A549 (cell line): ENCODE measurements around the gene CHKA. TPM values are rescaled to one million over a fixed set of nuclear protein-coding genes. Genes with fewer than 3 reads are reported as not detected.
A peak's percentile ranks its signal among the peaks of the same experiment; 100 is the strongest.

Experiments
- ATAC-seq, 2 experiments: fragments of 200-7000 bp in 1 of 2; fragments of >200 bp in 1 of 2; cut with Nextera tagmentation in 1 of 2; cut with Tn5 transposase in 1 of 2; 3 replicates each; pipeline versions ENCODE4 v1.8.0 to v1.9.1; 2018 to 2020; ENCODE audit warnings: mild to moderate bottlenecking in 1 of 2, moderate library complexity in 1 of 2
- CTCF ChIA-PET: fragments of 300-600 bp; sonication (Branson Sonifier 250); formaldehyde crosslinking; extraction: SDS; loops from one replicate; lab custom pipeline; 2021; ENCODE audit warnings: antibody characterized with exemption, inconsistent platforms; lab: Yijun Ruan, JAX
- POLR2A ChIA-PET: fragments of 350-600 bp; formaldehyde crosslinking; extraction: SDS; loops from one replicate; lab custom pipeline; 2021; ENCODE audit warnings: antibody characterized with exemption, inconsistent platforms; lab: Yijun Ruan, JAX
- DNase-seq, 2 experiments: peaks; one replicate each; pipeline versions ENCODE4 v3.0.0 to v3.0.0-alpha.2; 2011 to 2016; ENCODE audit warnings: low read depth in 1 of 2, low spot score in 1 of 2
- FAIRE-seq: peaks from 2 replicates; lab custom pipeline; 2011; peaks lifted over from hg19 to GRCh38; lab: Jason Lieb, UNC
- H3K27ac ChIP-seq, 2 experiments: fragments of >200 bp; sonication (Bioruptor Twin); formaldehyde crosslinking; 3 replicates each; pipeline ENCODE4 v1.5.1; 2016 to 2017
- H3K4me1 ChIP-seq: fragments of >200 bp; sonication (Bioruptor Twin); formaldehyde crosslinking; 3 replicates; pipeline ENCODE4 v1.6.1; 2016
- H3K4me2 ChIP-seq: fragments of >200 bp; sonication (Bioruptor Twin); formaldehyde crosslinking; 3 replicates; pipeline ENCODE4 v1.6.1; 2016
- H3K4me3 ChIP-seq: fragments of >200 bp; sonication (Bioruptor Twin); formaldehyde crosslinking; 3 replicates; pipeline ENCODE4 v1.5.1; 2016
- H3K9me3 ChIP-seq: fragments of >200 bp; sonication (Bioruptor Twin); formaldehyde crosslinking; 3 replicates; pipeline ENCODE4 v1.6.1; 2016
- CBX8 ChIP-seq: fragments of 200-600 bp; sonication (generic); IDR thresholded peaks from 2 replicates; pipeline ENCODE4 v1.6.1; 2016
- CEBPB ChIP-seq, 2 experiments: fragments of >200 bp in 1 of 2; sonication (Bioruptor Twin) in 1 of 2; formaldehyde crosslinking in 1 of 2; IDR thresholded peaks; 2 replicates each; pipeline ENCODE4 v1.6.1; 2012 to 2016
- CHD4 ChIP-seq: fragments of 200-600 bp; sonication (generic); IDR thresholded peaks from 2 replicates; pipeline ENCODE4 v1.6.1; 2016; ENCODE audit warnings: antibody characterized with exemption, mild to moderate bottlenecking, borderline replicate concordance
- EHF ChIP-seq: fragments of 250-450 bp; sonication (Bioruptor Pico); IDR thresholded peaks from 2 replicates; pipeline ENCODE4 v1.5.0; 2020; ENCODE audit warnings: mild to moderate bottlenecking
- EHMT2 ChIP-seq: fragments of 200-600 bp; sonication (generic); IDR thresholded peaks from 2 replicates; pipeline ENCODE4 v1.6.1; 2016; ENCODE audit warnings: antibody characterized with exemption, low read depth, mild to moderate bottlenecking, moderate library complexity
- EP300 ChIP-seq, 2 experiments: fragments of >200 bp; sonication (Bioruptor Twin); formaldehyde crosslinking; IDR thresholded peaks; 2 replicates in 1 of 2; 3 replicates in 1 of 2; pipeline ENCODE4 v1.6.1; 2016 to 2017
- ESRRA ChIP-seq: fragments of 150-350 bp; IDR thresholded peaks from 2 replicates; pipeline ENCODE4 v1.6.1; 2014; ENCODE audit warnings: mild to moderate bottlenecking, low read length, borderline replicate concordance
- FOSB ChIP-seq: fragments of 250-450 bp; sonication (Bioruptor Pico); IDR thresholded peaks from 2 replicates; pipeline ENCODE4 v1.5.0; 2020; ENCODE audit warnings: mild to moderate bottlenecking, moderate library complexity
- FOXS1 ChIP-seq: fragments of 250-450 bp; sonication (Bioruptor Pico); IDR thresholded peaks from 2 replicates; pipeline ENCODE4 v1.5.0; 2020; ENCODE audit warnings: mild to moderate bottlenecking, moderate library complexity
- GATA3 ChIP-seq: IDR thresholded peaks from 2 replicates; pipeline ENCODE4 v1.6.1; 2012; ENCODE audit warnings: borderline replicate concordance
- HEYL ChIP-seq: fragments of 250-450 bp; sonication (Bioruptor Pico); IDR thresholded peaks from 2 replicates; pipeline ENCODE4 v1.8.0; 2021; ENCODE audit warnings: mild to moderate bottlenecking, moderate library complexity
- HOXA7 ChIP-seq: fragments of 250-450 bp; sonication (Bioruptor Pico); IDR thresholded peaks from 2 replicates; pipeline ENCODE4 v1.5.0; 2020; ENCODE audit warnings: mild to moderate bottlenecking, moderate library complexity
- HOXB13 ChIP-seq: fragments of 250-450 bp; sonication (Bioruptor Pico); IDR thresholded peaks from 2 replicates; pipeline ENCODE4 v1.5.0; 2020; ENCODE audit warnings: low read depth, mild to moderate bottlenecking, moderate library complexity
- HOXB5 ChIP-seq: fragments of 250-450 bp; sonication (Bioruptor Pico); IDR thresholded peaks from 2 replicates; pipeline ENCODE4 v1.5.0; 2020; ENCODE audit warnings: mild to moderate bottlenecking, moderate library complexity
- KDM1A ChIP-seq: fragments of 200-600 bp; sonication (generic); IDR thresholded peaks from 2 replicates; pipeline ENCODE4 v1.6.1; 2016; ENCODE audit warnings: low read depth, mild to moderate bottlenecking
- MAFK ChIP-seq: fragments of 450-650 bp; IDR thresholded peaks from 2 replicates; pipeline ENCODE4 v1.6.1; 2014; ENCODE audit not compliant: partially characterized antibody
- MAZ ChIP-seq: fragments of 150-350 bp; IDR thresholded peaks from 2 replicates; pipeline ENCODE4 v1.6.1; 2014; ENCODE audit warnings: antibody characterized with exemption, low read depth, low read length, borderline replicate concordance
- MYC ChIP-seq: IDR thresholded peaks from 2 replicates; pipeline ENCODE4 v1.6.1; 2012; ENCODE audit warnings: mild to moderate bottlenecking, inconsistent platforms, low read length, improper control_type of control experiment, borderline replicate concordance
- NFE2L2 ChIP-seq: fragments of 150-350 bp; conservative IDR thresholded peaks from 2 replicates; pipeline ENCODE4 v1.6.1; 2014; ENCODE audit warnings: low read length
- PHF8 ChIP-seq: fragments of 200-600 bp; sonication (generic); IDR thresholded peaks from 2 replicates; pipeline ENCODE4 v1.6.1; 2016; ENCODE audit warnings: low read depth, mild to moderate bottlenecking, antibody characterized with exemption, moderate library complexity, borderline replicate concordance
- POLR2A ChIP-seq: IDR thresholded peaks from 2 replicates; pipeline ENCODE4 v1.6.1; 2012; ENCODE audit warnings: mild to moderate bottlenecking, low read length
- POLR2AphosphoS2 ChIP-seq: conservative IDR thresholded peaks from 2 replicates; pipeline ENCODE4 v1.6.1; 2012; ENCODE audit warnings: low read length, improper control_type of control experiment, inconsistent platforms
- RARB ChIP-seq: fragments of 250-450 bp; sonication (Bioruptor Pico); IDR thresholded peaks from 2 replicates; pipeline ENCODE4 v1.8.0; 2021; ENCODE audit warnings: mild to moderate bottlenecking, moderate library complexity
- SMC3 ChIP-seq: fragments of >200 bp; sonication (Bioruptor Twin); formaldehyde crosslinking; IDR thresholded peaks from 3 replicates; pipeline ENCODE4 v1.6.1; 2018; ENCODE audit warnings: inconsistent platforms
- SREBF2 ChIP-seq: fragments of 450-650 bp; IDR thresholded peaks from 2 replicates; pipeline ENCODE4 v1.6.1; 2014; ENCODE audit warnings: mild to moderate bottlenecking, moderate library complexity
- TFCP2L1 ChIP-seq: fragments of 250-450 bp; sonication (Bioruptor Pico); IDR thresholded peaks from 2 replicates; pipeline ENCODE4 v1.5.0; 2021; ENCODE audit warnings: mild to moderate bottlenecking
- ZC3H11A ChIP-seq: fragments of 450-650 bp; IDR thresholded peaks from 2 replicates; pipeline ENCODE4 v1.6.1; 2014; ENCODE audit warnings: antibody characterized with exemption, mild to moderate bottlenecking
- ZFP36 ChIP-seq: fragments of 450-650 bp; IDR thresholded peaks from 2 replicates; pipeline ENCODE4 v1.6.1; 2014; ENCODE audit warnings: borderline replicate concordance; ENCODE audit not compliant: partially characterized antibody
- ZNF302 ChIP-seq: fragments of 250-450 bp; sonication (Bioruptor Pico); IDR thresholded peaks from 2 replicates; pipeline ENCODE4 v1.9.0; 2021; ENCODE audit warnings: inconsistent platforms, mild to moderate bottlenecking, moderate library complexity
- ZSCAN20 ChIP-seq: fragments of 250-450 bp; sonication (Bioruptor Pico); IDR thresholded peaks from 2 replicates; pipeline ENCODE4 v1.8.0; 2022; ENCODE audit warnings: mild to moderate bottlenecking, moderate library complexity
- WGBS: methylation state at CpG from one replicate; pipeline ENCODE4 v1.1.6; 2017; ENCODE audit errors: missing lambda C conversion rate; 5-methylcytosine and 5-hydroxymethylcytosine counted together
- polyA plus RNA-seq, 4 experiments: library from polyadenylated mRNA; depleted of rRNA in 3 of 4; stranded (reverse); fragments of >200 nt; fragmentation: RNase III in 1 of 4; extraction: RNeasy Plus Mini Kit Qiagen cat#74134 plus additional on column Dnase treatment in 1 of 4; gene quantifications; 2 replicates in 3 of 4; 3 replicates in 1 of 4; pipeline ENCODE4 v1.2.3, GENCODE V29; 2011 to 2017
- TF ChIP-seq, protein P1 (sequence below): fragments of 450-650 bp; IDR thresholded peaks from 2 replicates; pipeline ENCODE4 v1.6.1; 2014; ENCODE audit warnings: antibody characterized with exemption
- TF ChIP-seq, protein P2 (sequence below): IDR thresholded peaks from 2 replicates; pipeline ENCODE4 v1.6.1; 2012; ENCODE audit warnings: low read depth, borderline replicate concordance
- TF ChIP-seq, protein P3 (sequence below): IDR thresholded peaks from 2 replicates; pipeline ENCODE4 v1.6.1; 2012
- TF ChIP-seq, protein P4 (sequence below): fragments of 250-450 bp; sonication (Bioruptor Pico); IDR thresholded peaks from 2 replicates; pipeline ENCODE4 v1.5.0; 2020; ENCODE audit warnings: low read depth, mild to moderate bottlenecking, moderate library complexity
- TF ChIP-seq, protein P5 (sequence below): fragments of >200 bp; sonication (Bioruptor Twin); formaldehyde crosslinking; IDR thresholded peaks from 3 replicates; pipeline ENCODE4 v1.6.1; 2016

CHKA gene
- polyA plus RNA-seq, 2 of the 4 experiments (the other 2 are of a cell fraction), result 14.2 to 21.7 TPM

DNA sequence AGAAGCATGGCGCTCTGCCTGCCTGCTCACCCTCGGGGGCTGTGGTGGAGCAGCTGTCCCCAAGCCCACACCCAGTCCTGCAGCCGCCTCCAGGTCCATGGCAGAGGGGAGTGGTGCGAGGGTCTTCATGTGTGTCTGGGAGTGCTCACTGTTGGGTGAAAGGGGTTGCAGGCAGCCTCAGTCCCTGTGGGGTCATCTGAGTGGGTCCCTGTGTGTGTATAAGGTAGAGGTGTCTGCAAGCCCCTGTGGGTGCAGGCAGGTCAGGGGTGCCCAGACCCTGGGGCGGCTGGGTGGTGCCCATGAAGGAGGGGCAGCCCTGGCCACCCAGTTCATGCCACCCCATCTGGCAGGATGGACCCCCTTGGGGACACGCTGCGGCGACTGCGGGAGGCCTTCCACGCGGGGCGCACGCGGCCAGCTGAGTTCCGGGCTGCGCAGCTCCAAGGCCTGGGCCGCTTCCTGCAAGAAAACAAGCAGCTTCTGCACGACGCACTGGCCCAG, 106.2 kb downstream of the CHKA start (continued):
- no peak; the same call in 1 of the 2 replicates for TF ChIP-seq MYC
- no peak for TF ChIP-seq CBX8
- 0 out of 2 replicates have a peak, but pooled peaks have one; percentile 58 for TF ChIP-seq TFCP2L1 (CRISPR knock-in tag)
- TF ChIP-seq POLR2AphosphoS2, result no peak
- no peak for TF ChIP-seq NFE2L2
- TF ChIP-seq KDM1A, result no peak
- TF ChIP-seq GATA3, result no peak
- TF ChIP-seq PHF8, result no peak
- no peak for TF ChIP-seq ESRRA
- TF ChIP-seq, protein P1, sequence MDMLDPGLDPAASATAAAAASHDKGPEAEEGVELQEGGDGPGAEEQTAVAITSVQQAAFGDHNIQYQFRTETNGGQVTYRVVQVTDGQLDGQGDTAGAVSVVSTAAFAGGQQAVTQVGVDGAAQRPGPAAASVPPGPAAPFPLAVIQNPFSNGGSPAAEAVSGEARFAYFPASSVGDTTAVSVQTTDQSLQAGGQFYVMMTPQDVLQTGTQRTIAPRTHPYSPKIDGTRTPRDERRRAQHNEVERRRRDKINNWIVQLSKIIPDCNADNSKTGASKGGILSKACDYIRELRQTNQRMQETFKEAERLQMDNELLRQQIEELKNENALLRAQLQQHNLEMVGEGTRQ, result no peak
- peak; percentile 74; the same call in 1 of the 2 replicates for TF ChIP-seq ZNF302
- peak; percentile 33; the same call in 1 of the 2 replicates for TF ChIP-seq POLR2A
- TF ChIP-seq, protein P2, sequence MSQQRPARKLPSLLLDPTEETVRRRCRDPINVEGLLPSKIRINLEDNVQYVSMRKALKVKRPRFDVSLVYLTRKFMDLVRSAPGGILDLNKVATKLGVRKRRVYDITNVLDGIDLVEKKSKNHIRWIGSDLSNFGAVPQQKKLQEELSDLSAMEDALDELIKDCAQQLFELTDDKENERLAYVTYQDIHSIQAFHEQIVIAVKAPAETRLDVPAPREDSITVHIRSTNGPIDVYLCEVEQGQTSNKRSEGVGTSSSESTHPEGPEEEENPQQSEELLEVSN, result no peak
- TF ChIP-seq HOXB5, result peak; percentile 89
- TF ChIP-seq CHD4, result no peak
- TF ChIP-seq HOXA7 (CRISPR knock-in tag), result peak; percentile 88; the same call in 1 of the 2 replicates
- TF ChIP-seq HEYL (CRISPR knock-in tag), result peak; percentile 70; the same call in 1 of the 2 replicates
- TF ChIP-seq ZSCAN20 (CRISPR knock-in tag), result no peak; the same call in 1 of the 2 replicates
- TF ChIP-seq FOSB (CRISPR knock-in tag), result peak; percentile 90
- peak; percentile 69; the same call in 1 of the 2 replicates for TF ChIP-seq FOXS1 (CRISPR knock-in tag)

DNA sequence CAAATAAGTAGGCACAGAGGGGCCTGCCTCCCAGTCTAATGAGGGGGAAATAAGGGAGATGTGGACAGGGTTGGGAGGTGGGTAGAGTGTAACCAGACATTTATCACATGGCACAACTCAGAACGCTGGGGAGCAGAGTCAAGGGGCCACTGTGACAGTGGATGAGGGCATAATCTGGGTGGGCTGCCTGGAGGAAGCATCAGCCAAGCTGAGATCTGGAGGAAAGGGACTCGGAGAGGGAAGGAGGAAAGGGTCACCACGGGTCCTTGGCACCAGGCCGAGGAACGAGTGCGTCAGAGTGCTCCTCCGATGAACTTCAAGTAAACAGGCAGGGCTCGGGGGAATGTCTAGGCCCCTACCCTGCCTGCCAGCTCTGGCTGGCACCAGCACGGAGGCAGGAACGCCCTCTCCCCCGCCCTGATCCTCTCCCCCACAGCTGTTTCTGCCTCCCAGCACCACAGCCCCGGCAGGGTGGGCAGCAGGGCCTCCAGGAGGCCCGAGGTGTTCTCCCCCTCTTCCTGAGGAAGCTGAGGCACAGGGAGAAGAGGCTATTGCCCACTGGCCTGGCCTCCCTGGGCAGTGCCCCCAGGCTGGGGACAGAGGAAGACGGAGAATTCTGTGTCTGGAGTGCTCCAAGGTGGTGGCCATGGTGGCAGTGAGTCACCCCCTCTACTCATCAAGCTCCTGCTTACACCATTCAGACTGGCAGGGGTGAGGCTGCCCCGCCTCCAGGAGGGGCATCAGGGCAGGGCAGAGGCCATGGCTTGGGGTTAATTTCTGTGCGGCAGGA, 106.8 kb downstream of the CHKA start:
- ChIA-PET CTCF (interaction anchor here (0.9 to 3.9 kb wide), 9 partner anchors 8 to 195 kb away, joined by 3 to 23 read pairs (median 4); partner anchors contain the start of gene UNC93B1), POLR2A (interaction anchor here (0.8 to 3.8 kb wide), 8 partner anchors 9 to 29 kb away, joined by 3 to 37 read pairs (median 6); partner anchors contain the start of gene NDUFS8)
- peak; percentile 49 to 59 for ATAC-seq
- Histone ChIP-seq H3K4me3 (peak overlapping the region; percentile 8; the same call in 2 of the 3 replicates), H3K4me1 (peaks cover 83% of the 10 kb centered on the region), H3K9me3 (no peaks in the 10 kb centered on the region), H3K27ac (peak overlapping the region; percentile 99 to 100), H3K4me2 (peak overlapping the region; percentile 96)
- peak; percentile 89 to 100 for DNase-seq
- WGBS, result 0% methylated on average over 12 of the region's 16 CpGs
- peak; percentile 94 for FAIRE-seq
- peak; percentile 41; the same call in 1 of the 2 replicates for TF ChIP-seq TFCP2L1 (CRISPR knock-in tag)
- TF ChIP-seq ZFP36, result peak; percentile 100
- peak; percentile 88 for TF ChIP-seq ZSCAN20 (CRISPR knock-in tag)
- no peak for TF ChIP-seq EHMT2
- TF ChIP-seq, protein P3, sequence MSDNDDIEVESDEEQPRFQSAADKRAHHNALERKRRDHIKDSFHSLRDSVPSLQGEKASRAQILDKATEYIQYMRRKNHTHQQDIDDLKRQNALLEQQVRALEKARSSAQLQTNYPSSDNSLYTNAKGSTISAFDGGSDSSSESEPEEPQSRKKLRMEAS, result peak; percentile 89
- TF ChIP-seq RARB (CRISPR knock-in tag), result peak; percentile 95
- TF ChIP-seq FOSB (CRISPR knock-in tag), result peak; percentile 89
- TF ChIP-seq EHF, result peak; percentile 92; the same call in 1 of the 2 replicates
- peak; percentile 67; the same call in 1 of the 2 replicates for TF ChIP-seq POLR2AphosphoS2
- TF ChIP-seq HOXB13 (CRISPR knock-in tag), result peak; percentile 94
- peak; percentile 30; the same call in 1 of the 2 replicates for TF ChIP-seq MYC
- TF ChIP-seq HEYL (CRISPR knock-in tag), result peak; percentile 48; the same call in 1 of the 2 replicates
- no peak for TF ChIP-seq MAZ
- peak; percentile 26; the same call in 2 of the 3 replicates for TF ChIP-seq SMC3
- no peak for TF ChIP-seq CBX8
- TF ChIP-seq ZC3H11A, result no peak
- TF ChIP-seq MAFK, result no peak
- peak; percentile 73; the same call in 1 of the 2 replicates for TF ChIP-seq HOXB5
- no peak for TF ChIP-seq SREBF2
- TF ChIP-seq, protein P4, sequence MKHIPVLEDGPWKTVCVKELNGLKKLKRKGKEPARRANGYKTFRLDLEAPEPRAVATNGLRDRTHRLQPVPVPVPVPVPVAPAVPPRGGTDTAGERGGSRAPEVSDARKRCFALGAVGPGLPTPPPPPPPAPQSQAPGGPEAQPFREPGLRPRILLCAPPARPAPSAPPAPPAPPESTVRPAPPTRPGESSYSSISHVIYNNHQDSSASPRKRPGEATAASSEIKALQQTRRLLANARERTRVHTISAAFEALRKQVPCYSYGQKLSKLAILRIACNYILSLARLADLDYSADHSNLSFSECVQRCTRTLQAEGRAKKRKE (CRISPR knock-in tag), result no peak
- peak; percentile 84 to 93; a peak in 4 of 5 replicates for TF ChIP-seq EP300 (IDR thresholded peaks at IDR 0.05)
- TF ChIP-seq CEBPB (IDR thresholded peaks at IDR 0.05), result peak; percentile 7 to 49; a peak in 1 of 4 replicates
- TF ChIP-seq, protein P5, sequence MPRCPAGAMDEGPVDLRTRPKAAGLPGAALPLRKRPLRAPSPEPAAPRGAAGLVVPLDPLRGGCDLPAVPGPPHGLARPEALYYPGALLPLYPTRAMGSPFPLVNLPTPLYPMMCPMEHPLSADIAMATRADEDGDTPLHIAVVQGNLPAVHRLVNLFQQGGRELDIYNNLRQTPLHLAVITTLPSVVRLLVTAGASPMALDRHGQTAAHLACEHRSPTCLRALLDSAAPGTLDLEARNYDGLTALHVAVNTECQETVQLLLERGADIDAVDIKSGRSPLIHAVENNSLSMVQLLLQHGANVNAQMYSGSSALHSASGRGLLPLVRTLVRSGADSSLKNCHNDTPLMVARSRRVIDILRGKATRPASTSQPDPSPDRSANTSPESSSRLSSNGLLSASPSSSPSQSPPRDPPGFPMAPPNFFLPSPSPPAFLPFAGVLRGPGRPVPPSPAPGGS, result peak; percentile 84; the same call in 1 of the 3 replicates
- TF ChIP-seq ZNF302, result peak; percentile 95
